ENCODE results near the gene TAC4. TPM values are rescaled to one million over a fixed set of nuclear protein-coding genes. Genes with fewer than 3 reads are reported as not detected.

Gene TAC4
- polyA plus RNA-seq (ENCODE audit: insufficient read depth in 1 of 5, insufficient read length in 5 of 5, low replicate concordance in 1 of 5): under 1 TPM; 0.33 to 0.91 (median 0.53) TPM
- long read RNA-seq, donor 1: 0 reads
- long read RNA-seq, donor 2: 0 reads
- long read RNA-seq, donor 3: 0 reads
- long read RNA-seq, donor 4: 0 reads
- long read RNA-seq, donor 5: 0 reads
- long read RNA-seq, donor 6: 0 reads
- long read RNA-seq, donor 7: 0 reads
- long read RNA-seq, donor 8: 0 reads

GRCh38 chr17:49848019-49848473 is at the start of gene TAC4:
TAC4 (minus strand) TSS chr17:49848069; CDS start chr17:49848017, 52 bp downstream.
- DNase-seq: no peak

DNA sequence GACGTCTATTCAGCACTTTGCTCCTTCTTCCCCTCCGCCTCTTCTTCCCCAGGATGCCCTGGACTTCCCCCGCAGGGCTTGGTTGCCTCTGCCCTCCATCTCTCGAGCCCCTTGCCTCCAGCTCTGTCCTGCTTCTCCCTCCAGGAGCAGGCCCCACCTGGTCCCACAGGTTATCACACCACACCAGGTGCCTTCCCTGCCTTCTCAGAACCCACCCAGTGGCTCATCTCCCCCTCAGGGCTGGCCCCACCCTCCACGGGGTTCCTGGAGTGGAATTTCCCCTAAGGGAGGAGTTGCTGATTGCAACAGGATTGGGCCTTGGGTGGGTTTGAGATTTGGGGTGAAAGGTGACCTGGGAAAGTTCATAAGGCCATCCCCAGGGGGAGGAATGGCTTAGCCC is 49.0 kb upstream of the TAC4 start:
- DNase-seq: no peak

GRCh38 chr17:49896222-49896621 is 48.4 kb upstream of the TAC4 start:
- no peak for DNase-seq

- DNase-seq: no peak
These were observed 47.9 kb upstream of the TAC4 start for GRCh38 chr17:49895812-49896211.

DNA sequence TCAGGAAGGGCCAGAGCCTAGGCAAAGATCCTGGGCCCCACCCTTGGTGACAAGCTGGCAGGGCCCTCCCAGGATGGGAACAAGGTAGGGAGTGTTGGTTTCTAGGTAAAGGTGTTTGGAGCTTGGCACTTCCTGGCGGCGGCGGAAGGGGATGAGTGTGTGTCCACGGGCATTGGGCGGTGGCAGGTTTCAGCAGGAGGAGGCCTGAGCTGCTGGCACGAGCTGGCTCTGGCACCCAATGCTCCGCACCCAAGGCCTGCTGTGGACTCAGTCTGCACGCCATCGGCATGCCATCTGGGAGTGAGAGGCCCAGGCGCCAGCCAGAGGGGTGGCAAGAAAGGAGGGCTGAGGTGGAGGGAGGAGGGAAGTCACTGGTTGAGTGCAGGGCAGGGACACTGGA is 46.9 kb upstream of the TAC4 start:
- no peak for DNase-seq

DNA sequence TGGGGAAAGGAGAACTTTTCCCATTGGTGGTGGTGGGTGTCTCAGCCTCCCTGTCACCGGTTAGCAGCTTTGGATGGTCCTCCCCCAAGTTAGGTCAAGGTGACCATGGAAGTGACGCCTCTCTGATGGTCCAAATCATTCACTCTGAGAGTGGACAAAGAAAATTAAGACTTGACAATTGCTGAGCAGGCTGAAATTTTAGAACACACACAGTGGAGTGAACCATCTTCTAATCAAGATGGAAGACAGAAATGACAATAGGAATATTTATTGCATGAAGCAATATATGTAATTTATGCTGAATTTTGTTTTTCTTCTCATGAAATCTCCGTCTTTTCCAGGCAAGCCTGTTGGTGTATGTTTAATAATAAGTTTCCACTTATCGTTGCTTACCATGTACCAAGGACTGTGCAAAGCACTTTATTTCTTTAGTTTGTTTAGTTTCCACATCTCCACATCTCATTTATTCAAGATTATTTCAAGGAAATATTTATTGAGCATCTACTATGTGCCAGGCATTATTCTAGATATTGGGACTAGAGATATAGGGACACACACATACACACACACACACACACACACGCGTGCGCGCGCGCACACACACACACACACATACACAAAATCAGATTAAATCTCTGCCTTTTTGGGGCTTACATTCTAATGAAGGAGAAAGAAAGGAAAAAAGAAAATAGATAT is 44.0 kb upstream of the TAC4 start:
- no peak for DNase-seq

- DNase-seq: no peak
These were observed 43.4 kb upstream of the TAC4 start for GRCh38 chr17:49891271-49891670.

DNA sequence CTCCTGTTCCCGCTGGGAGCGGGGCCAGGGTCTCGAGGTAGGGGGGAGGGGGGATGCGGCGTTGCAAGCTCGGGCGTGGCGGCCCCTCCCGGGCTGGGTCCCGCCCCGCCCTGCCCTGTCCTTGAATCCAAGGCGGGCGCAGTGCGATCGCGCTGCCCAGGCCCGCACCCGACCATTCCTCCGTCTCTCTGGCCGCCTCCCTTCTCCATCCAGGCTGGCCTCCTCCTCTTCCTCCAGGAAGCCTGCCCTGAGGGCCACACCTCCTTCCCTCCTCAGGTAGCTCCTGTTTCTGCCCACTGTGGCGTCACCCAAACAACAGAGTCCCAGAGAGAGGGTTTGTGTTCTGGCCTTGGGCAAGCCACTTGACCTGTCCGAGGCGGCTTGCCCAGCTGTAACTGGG is 43.0 kb upstream of the TAC4 start:
- DNase-seq: no peak

DNA sequence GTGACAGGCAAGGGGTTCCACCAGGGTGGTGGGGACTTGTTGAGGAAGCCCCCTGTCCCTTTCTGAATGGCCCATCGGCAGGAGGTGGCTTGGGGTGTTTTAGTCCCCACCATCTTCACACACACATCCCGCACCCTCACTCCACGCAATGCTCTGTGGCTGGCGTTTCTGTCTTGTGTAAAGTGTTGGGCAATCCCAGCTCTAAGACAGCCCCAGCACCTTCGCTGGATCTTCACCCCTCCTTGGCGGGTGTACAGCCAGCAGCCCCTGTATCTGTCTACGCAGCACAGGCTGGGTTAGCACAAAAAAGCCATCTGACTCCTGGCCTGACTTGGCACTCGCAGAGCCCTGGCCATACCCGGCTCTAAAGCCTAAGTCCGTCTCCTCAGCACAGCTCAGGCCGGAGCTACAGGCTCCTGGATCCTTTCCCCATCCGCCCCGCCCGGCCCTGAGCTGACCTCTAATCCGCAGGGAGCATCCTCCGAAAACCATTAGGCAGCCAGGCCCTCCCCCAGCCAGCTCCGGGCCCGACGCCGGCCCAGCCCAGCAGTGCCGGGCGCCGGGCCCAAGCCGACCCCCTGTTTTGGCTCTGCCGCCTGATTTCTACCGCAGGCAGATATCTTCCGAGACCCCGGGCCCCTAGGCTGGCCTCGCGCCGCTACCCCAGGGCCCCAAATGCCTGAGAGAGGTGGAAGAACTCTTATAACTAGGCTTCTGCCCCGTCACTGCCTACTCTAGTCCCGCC is 42.4 kb upstream of the TAC4 start:
- DNase-seq: no peak

- no peak for DNase-seq
These were observed 41.6 kb upstream of the TAC4 start for GRCh38 chr17:49889500-49889899.

GRCh38 chr17:49887744-49888360 is 40.0 kb upstream of the TAC4 start:
- DNase-seq: no peak

GRCh38 chr17:49887086-49887743 is 39.3 kb upstream of the TAC4 start:
- peak; percentile 66 to 74 for DNase-seq

- DNase-seq: no peak
These were observed 38.2 kb upstream of the TAC4 start for GRCh38 chr17:49886036-49886435.

GRCh38 chr17:49882434-49882833 is 34.6 kb upstream of the TAC4 start:
- no peak for DNase-seq

- no peak for DNase-seq
These were observed 33.2 kb upstream of the TAC4 start for GRCh38 chr17:49881054-49881402.

DNA sequence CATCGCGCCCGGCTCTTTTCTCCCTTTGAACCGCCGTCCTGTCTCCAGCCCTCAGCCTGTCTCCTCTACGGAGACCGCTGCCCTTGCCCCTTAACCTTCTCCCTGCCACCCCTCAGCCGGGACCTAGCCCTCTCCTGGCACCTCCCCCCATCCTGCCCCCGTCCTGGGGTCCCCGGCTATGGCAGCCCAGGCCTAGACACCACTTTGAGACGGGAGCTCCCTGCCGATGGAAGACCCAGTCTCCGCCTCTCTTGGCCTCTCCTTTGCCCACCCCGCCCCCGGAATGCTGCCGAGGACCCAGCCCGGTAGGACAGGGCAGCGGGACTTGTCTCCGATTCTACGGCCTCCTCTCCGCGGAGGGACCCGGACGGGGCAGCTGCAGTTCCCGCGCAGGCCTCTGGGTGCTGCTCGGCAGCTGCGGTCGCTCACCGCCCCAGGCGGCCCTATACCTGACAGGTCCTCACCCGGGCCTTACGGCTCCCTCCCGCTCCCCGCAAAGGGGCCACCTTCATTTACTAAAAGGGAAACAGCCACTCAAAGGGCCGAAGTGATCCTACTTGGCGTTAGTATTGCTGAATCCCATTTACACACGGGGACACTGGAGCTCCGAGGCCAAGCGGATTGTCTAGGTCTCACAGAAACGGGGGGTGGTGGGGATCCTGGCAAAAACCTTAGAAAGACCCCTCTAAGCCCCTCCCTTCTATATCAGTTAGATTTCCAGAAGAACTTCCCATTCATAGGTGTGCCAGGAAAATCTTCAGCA is 32.6 kb upstream of the TAC4 start:
- DNase-seq: peak in 1 of 2 donors; percentile 66

DNA sequence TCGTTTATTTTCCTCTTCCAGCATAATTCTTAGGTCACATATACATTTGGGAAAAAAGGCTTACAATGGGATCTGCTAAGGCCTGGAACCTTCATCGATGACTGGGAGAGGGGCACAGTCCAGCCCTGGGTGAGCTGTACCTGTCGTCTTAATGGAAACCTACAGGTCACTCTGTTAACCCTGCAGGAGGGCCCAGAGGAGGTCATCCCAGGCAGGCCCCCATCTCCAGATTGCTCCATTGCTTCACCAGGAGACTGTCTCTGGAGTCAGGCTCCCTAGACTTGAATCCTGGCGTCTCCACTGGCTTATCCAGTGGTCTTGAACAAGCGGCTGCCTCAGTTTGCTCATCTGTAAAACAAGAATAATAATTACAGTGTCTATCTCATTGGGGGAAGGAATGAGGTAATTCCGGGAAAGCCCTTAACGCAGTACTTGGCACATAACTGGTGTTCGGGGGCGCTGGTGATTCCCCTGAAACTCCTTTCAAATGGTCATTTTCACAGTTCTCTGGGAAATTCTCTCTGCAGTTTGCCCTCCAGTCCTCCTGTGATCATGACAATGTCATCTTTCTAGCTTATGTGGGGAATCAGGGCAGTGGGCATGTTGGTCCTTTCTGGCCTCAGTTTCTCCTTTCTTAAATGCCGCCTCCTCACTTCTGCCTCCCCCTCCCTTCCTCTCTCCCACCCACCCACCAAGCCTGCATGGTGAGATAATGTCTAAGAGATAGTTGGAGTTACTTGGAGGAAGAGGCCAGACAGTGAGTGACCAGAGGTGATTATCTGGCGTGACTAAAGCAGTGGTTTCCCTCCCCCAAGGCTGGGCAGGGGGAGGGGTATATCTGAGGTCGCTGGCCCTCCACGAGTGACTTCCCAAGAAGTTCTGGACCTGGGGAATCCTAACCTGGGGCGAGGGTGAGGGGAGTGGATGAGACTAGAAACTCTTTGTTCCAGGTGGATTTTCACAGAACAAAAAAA is 31.3 kb upstream of the TAC4 start:
- no peak for DNase-seq

GRCh38 chr17:49875685-49876084 is 27.8 kb upstream of the TAC4 start:
- no peak for DNase-seq

GRCh38 chr17:49874911-49875310 is 27.0 kb upstream of the TAC4 start:
- DNase-seq: no peak

DNA sequence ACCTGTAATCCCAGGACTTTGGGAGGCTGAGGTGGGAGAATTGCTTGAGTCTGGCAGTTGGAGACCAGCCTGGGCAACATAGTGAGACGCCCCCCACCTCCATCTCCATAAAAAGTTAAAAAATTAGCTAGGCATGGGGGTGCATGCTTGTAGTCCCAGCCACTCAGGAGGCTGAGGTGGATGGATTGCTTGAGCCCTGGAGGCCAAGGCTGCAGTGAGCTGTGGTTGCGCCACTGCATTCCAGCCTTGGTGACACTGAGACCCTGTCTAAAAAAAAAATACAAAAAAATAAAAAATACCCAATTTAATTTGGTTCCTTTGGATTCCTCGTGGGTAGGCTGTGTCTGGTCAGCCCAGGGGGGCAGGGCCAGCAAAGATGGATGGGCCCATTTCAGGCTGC is 26.1 kb upstream of the TAC4 start:
- DNase-seq: no peak

Measured in right lung (tissue), 10 donors.